HepG2 (cell line): ENCODE data around the gene SSX2IP. TPM values are rescaled to one million over a fixed set of nuclear protein-coding genes. Genes with fewer than 3 reads are reported as not detected.

ENCODE experiments used
- AGO2 ChIP-seq: fragments of 200-400 bp; formaldehyde crosslinking; optimal IDR thresholded peaks from 2 replicates; pipeline ENCODE3; 2017; ENCODE audit warnings: mild to moderate bottlenecking, low read depth, low read length, moderate library complexity
- ATAD3A ChIP-seq: sonication (generic); formaldehyde crosslinking; IDR thresholded peaks from 2 replicates; pipeline ENCODE4 v1.4.0; 2020; ENCODE audit warnings: missing genetic modification reagents
- BRCA1 ChIP-seq: sonication (generic); formaldehyde crosslinking; IDR thresholded peaks from 2 replicates; pipeline ENCODE4 v1.4.0; 2020; ENCODE audit warnings: missing genetic modification reagents
- BRF2 ChIP-seq: sonication (generic); formaldehyde crosslinking; IDR thresholded peaks from 2 replicates; pipeline ENCODE4 v1.8.1; 2022; ENCODE audit warnings: mild to moderate bottlenecking, missing genetic modification reagents
- CEBPG ChIP-seq: IDR thresholded peaks from 2 replicates; pipeline ENCODE4 v1.6.1; 2016
- DBP ChIP-seq: sonication (generic); formaldehyde crosslinking; IDR thresholded peaks from 2 replicates; pipeline ENCODE4 v1.4.0; 2020; ENCODE audit warnings: missing genetic modification reagents; ENCODE audit errors: not compliant biosample characterization
- FOSL2 ChIP-seq: sonication (generic); formaldehyde crosslinking; IDR thresholded peaks from 2 replicates; pipeline ENCODE4 v1.4.0; 2020; ENCODE audit warnings: missing genetic modification reagents
- FOXA3 ChIP-seq: IDR thresholded peaks from 2 replicates; pipeline ENCODE4 v1.6.1; 2016; ENCODE audit warnings: missing genetic modification reagents, missing compliant biosample characterization
- FOXP4 ChIP-seq: sonication (generic); formaldehyde crosslinking; IDR thresholded peaks from 2 replicates; pipeline ENCODE4 v1.4.0; 2020; ENCODE audit warnings: missing genetic modification reagents
- GATA4 ChIP-seq: sonication (generic); IDR thresholded peaks from 2 replicates; pipeline ENCODE4 v1.6.1; 2016; ENCODE audit warnings: antibody characterized with exemption, low read depth, borderline replicate concordance
- GATAD2A ChIP-seq: IDR thresholded peaks from 2 replicates; pipeline ENCODE4 v1.6.1; 2016
- GFI1 ChIP-seq: sonication (generic); formaldehyde crosslinking; IDR thresholded peaks from 2 replicates; pipeline ENCODE4 v1.5.0; 2020; ENCODE audit warnings: missing genetic modification reagents, mild to moderate bottlenecking, borderline replicate concordance
- KLF15 ChIP-seq: sonication (generic); formaldehyde crosslinking; IDR thresholded peaks from 2 replicates; pipeline ENCODE4 v1.8.1; 2023; ENCODE audit warnings: borderline replicate concordance, mild to moderate bottlenecking, inconsistent platforms, missing genetic modification reagents, mixed read lengths
- NFYB ChIP-seq: sonication (generic); formaldehyde crosslinking; IDR thresholded peaks from 2 replicates; pipeline ENCODE4 v1.4.0; 2020; ENCODE audit warnings: missing genetic modification reagents
- RAD21 ChIP-seq: fragments of 450-650 bp; formaldehyde crosslinking; IDR thresholded peaks from 2 replicates; pipeline ENCODE4 v1.5.0; 2020; ENCODE audit warnings: mild to moderate bottlenecking
- REXO4 ChIP-seq: sonication (generic); formaldehyde crosslinking; IDR thresholded peaks from 2 replicates; pipeline ENCODE4 v1.8.0; 2022; ENCODE audit warnings: missing genetic modification reagents, mild to moderate bottlenecking, borderline replicate concordance
- RFX3 ChIP-seq: IDR thresholded peaks from 2 replicates; pipeline ENCODE4 v1.6.1; 2016; ENCODE audit warnings: missing biosample characterization, missing genetic modification reagents
- SKI ChIP-seq: fragments of 450-650 bp; IDR thresholded peaks from one replicate; pipeline ENCODE4 v1.6.1; 2018; ENCODE audit warnings: mild to moderate bottlenecking; ENCODE audit not compliant: partially characterized antibody
- SMAD3 ChIP-seq: sonication (generic); formaldehyde crosslinking; IDR thresholded peaks from 2 replicates; pipeline ENCODE4 v1.4.0; 2020; ENCODE audit warnings: missing genetic modification reagents
- TEAD2 ChIP-seq: sonication (generic); formaldehyde crosslinking; IDR thresholded peaks from 2 replicates; pipeline ENCODE4 v1.9.0; 2021; ENCODE audit warnings: missing genetic modification reagents
- TFAP4 ChIP-seq: sonication (generic); IDR thresholded peaks from 2 replicates; pipeline ENCODE4 v1.6.1; 2016; ENCODE audit warnings: low read depth, borderline replicate concordance
- ZMYM4 ChIP-seq: sonication (generic); formaldehyde crosslinking; IDR thresholded peaks from 2 replicates; pipeline ENCODE4 v1.8.1; 2023; ENCODE audit warnings: mild to moderate bottlenecking, missing genetic modification reagents
- ZNF549 ChIP-seq: sonication (generic); formaldehyde crosslinking; IDR thresholded peaks from 2 replicates; pipeline ENCODE4 v1.5.0; 2020; ENCODE audit warnings: missing genetic modification reagents
- ZNF556 ChIP-seq: sonication (generic); formaldehyde crosslinking; IDR thresholded peaks from 2 replicates; pipeline ENCODE4 v1.4.0; 2020; ENCODE audit warnings: mild to moderate bottlenecking, missing genetic modification reagents, borderline replicate concordance
- ZNF567 ChIP-seq: sonication (generic); formaldehyde crosslinking; IDR thresholded peaks from 2 replicates; pipeline ENCODE4 v1.8.1; 2023; ENCODE audit warnings: mild to moderate bottlenecking, missing genetic modification reagents, borderline replicate concordance
- ZNF615 ChIP-seq: sonication (generic); formaldehyde crosslinking; IDR thresholded peaks from 2 replicates; pipeline ENCODE4 v1.5.0; 2020; ENCODE audit warnings: mild to moderate bottlenecking, missing genetic modification reagents, borderline replicate concordance
- ZNF749 ChIP-seq: sonication (generic); formaldehyde crosslinking; IDR thresholded peaks from 2 replicates; pipeline ENCODE4 v1.8.0; 2022; ENCODE audit warnings: mild to moderate bottlenecking, missing genetic modification reagents, moderate library complexity, borderline replicate concordance
- polyA plus RNA-seq, 8 experiments: library from polyadenylated mRNA; depleted of rRNA in 3 of 8; stranded (reverse) in 7 of 8; unstranded in 1 of 8; fragments of >200 nt; fragmentation: Illumina TruSeq in 4 of 8; extraction: Trizol in 4 of 8; gene quantifications; 2 replicates each; pipeline versions ENCODE4 v1.2.1 to v1.2.3, GENCODE V29; 2011 to 2016; ENCODE audit warnings: low read depth in 4 of 8, missing spikeins in 1 of 8, mixed read lengths in 1 of 8; ENCODE audit not compliant: insufficient read depth in 1 of 8
- total RNA-seq, 5 experiments: library from RNA; depleted of rRNA; stranded (reverse); fragments of >200 nt; fragmentation: Illumina TruSeq; extraction: Trizol; gene quantifications; 2 replicates each; pipeline ENCODE4 v1.2.3, GENCODE V29; 2016; ENCODE audit warnings: low read depth in 1 of 5

Gene SSX2IP
- total and polyA plus RNA-seq, 2 of the 13 experiments (the other 11 are each of a cell fraction or from before 2014, with no cell fraction given) = 2.7 to 23.7 TPM

GRCh38 chr1:84603941-84604830 lies 86.1 kb downstream of the SSX2IP start (continued):
- TF ChIP-seq FOXP4 (CRISPR knock-in tag) (peak; percentile 40), ZNF749 (no peak), NFYB (CRISPR knock-in tag) (no peak), REXO4 (CRISPR knock-in tag) (no peak), ZNF549 (no peak), SMAD3 (CRISPR knock-in tag) (peak; percentile 68; the same call in 1 of the 2 replicates), ATAD3A (no peak), GATA4 (no peak), CEBPG (CRISPR knock-in tag) (no peak), GFI1 (no peak), KLF15 (no peak), BRCA1 (CRISPR knock-in tag) (no peak), SKI (no peak), FOXA3 (CRISPR knock-in tag) (0 out of 2 replicates have a peak, but pooled peaks have one; percentile 38), BRF2 (0 out of 2 replicates have a peak, but pooled peaks have one; percentile 42), ZNF567 (CRISPR knock-in tag) (no peak), TEAD2 (CRISPR knock-in tag) (no peak), RAD21 (CRISPR knock-in tag) (peak; percentile 89), TFAP4 (no peak), GATAD2A (CRISPR knock-in tag) (0 out of 2 replicates have a peak, but pooled peaks have one; percentile 15), DBP (CRISPR knock-in tag) (no peak), FOSL2 (CRISPR knock-in tag) (peak; percentile 34; the same call in 1 of the 2 replicates), ZMYM4 (peak; percentile 47; the same call in 1 of the 2 replicates), RFX3 (CRISPR knock-in tag) (peak; percentile 48; the same call in 1 of the 2 replicates), ZNF615 (CRISPR knock-in tag) (no peak), ZNF556 (CRISPR knock-in tag) (peak; percentile 34; the same call in 1 of the 2 replicates), AGO2 (no peak)
